ENCODE results near the gene GAA.

DNA sequence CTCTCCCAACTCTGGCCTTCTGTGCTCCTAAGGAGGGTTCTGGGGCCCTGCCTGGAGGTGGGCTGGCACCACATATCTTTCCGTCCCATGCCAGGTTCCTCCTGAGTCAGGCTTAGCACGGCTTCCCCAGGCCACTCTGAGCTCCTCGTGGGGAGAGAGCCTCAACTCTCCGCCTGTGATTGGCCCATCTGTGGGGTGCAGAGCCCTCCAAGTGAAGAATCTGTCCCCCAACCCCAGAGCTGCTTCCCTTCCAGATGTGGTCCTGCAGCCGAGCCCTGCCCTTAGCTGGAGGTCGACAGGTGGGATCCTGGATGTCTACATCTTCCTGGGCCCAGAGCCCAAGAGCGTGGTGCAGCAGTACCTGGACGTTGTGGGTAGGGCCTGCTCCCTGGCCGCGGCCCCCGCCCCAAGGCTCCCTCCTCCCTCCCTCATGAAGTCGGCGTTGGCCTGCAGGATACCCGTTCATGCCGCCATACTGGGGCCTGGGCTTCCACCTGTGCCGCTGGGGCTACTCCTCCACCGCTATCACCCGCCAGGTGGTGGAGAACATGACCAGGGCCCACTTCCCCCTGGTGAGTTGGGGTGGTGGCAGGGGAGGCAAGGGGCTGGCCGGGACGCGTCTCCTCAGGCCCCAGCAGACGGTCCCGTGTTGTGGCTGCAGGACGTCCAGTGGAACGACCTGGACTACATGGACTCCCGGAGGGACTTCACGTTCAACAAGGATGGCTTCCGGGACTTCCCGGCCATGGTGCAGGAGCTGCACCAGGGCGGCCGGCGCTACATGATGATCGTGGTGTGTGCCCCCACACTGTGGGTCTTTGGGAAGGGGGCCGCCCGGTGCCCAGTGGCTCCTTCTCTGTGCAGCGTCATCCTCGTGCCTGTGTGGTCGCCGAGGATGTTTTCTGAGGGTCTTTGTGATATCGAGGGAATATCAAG, 6.9 kb downstream of the GAA start:
- TF ChIP-seq, protein P1, sequence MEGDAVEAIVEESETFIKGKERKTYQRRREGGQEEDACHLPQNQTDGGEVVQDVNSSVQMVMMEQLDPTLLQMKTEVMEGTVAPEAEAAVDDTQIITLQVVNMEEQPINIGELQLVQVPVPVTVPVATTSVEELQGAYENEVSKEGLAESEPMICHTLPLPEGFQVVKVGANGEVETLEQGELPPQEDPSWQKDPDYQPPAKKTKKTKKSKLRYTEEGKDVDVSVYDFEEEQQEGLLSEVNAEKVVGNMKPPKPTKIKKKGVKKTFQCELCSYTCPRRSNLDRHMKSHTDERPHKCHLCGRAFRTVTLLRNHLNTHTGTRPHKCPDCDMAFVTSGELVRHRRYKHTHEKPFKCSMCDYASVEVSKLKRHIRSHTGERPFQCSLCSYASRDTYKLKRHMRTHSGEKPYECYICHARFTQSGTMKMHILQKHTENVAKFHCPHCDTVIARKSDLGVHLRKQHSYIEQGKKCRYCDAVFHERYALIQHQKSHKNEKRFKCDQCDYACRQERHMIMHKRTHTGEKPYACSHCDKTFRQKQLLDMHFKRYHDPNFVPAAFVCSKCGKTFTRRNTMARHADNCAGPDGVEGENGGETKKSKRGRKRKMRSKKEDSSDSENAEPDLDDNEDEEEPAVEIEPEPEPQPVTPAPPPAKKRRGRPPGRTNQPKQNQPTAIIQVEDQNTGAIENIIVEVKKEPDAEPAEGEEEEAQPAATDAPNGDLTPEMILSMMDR (IDR thresholded peaks at IDR 0.05; ENCODE audit: insufficient read depth, low read length, poor library complexity, severe bottlenecking) = no peak
- no peak for TF ChIP-seq EZH2phosphoT487 (conservative IDR thresholded peaks at IDR 0.05; ENCODE audit: low read length)
